Right lobe of liver (tissue), 4 donors: Measurements from ENCODE around the gene SLC25A47.

Source experiments
- POLR2A ChIP-seq: fragments of 450-650 bp; IDR thresholded peaks from one replicate; pipeline ENCODE4 v1.6.1; 2017; ENCODE audit warnings: antibody characterized with exemption, mild to moderate bottlenecking
- TF ChIP-seq, protein P1 (sequence below), 4 donors: fragments of 200-600 bp in 3 of 4; fragments of 450-650 bp in 1 of 4; IDR thresholded peaks; one replicate each; pipeline versions ENCODE4 v1.5.1 to v1.8.0; 2016 to 2022; ENCODE audit warnings: antibody characterized with exemption in 4 of 4, mild to moderate bottlenecking in 2 of 4
- donor health status: DM: no; HTN: no; CAD: no.
- donor health status: DM: no; HTN: no; CAD: no.
- donor health status: DM: no; HTN: yes; CAD: no.

DNA sequence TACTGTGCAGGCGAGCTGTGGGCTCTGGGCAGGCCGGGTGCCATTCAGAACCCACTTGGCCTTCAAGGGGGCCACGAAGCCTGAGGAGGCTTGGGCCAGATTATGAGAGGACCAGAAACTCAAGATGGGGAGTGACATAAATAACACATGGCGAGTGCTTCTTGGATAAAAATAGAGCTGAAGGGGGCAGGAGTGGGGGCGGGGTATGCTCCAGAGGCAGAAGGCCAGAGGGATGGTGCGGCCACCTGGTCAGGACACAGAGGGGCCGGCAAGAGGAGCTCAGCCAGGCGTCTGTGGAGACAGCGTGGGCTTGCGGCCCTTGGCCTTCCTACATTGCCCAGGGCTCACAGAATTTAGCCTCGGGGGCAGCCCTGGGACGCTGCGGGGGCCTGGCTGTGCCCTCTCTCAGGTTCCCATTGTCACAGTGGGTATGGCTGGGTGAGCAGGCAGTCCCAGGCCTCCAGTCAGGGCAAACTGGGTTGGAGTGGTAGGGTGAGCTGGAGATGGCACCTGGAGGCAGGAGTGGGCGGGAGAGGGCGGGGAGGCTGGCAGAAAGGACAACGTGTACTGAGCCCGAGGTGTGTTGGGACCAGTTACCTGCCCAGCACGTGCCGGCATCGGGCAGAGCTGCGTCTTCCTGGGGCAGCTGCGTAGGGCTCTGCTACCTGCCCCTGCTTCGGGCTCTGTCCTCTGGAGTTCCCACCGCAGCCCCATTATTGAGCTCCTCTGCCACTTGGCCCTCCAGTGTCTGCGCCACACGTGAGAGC, 9.5 kb upstream of the SLC25A47 start:
- TF ChIP-seq, protein P1, sequence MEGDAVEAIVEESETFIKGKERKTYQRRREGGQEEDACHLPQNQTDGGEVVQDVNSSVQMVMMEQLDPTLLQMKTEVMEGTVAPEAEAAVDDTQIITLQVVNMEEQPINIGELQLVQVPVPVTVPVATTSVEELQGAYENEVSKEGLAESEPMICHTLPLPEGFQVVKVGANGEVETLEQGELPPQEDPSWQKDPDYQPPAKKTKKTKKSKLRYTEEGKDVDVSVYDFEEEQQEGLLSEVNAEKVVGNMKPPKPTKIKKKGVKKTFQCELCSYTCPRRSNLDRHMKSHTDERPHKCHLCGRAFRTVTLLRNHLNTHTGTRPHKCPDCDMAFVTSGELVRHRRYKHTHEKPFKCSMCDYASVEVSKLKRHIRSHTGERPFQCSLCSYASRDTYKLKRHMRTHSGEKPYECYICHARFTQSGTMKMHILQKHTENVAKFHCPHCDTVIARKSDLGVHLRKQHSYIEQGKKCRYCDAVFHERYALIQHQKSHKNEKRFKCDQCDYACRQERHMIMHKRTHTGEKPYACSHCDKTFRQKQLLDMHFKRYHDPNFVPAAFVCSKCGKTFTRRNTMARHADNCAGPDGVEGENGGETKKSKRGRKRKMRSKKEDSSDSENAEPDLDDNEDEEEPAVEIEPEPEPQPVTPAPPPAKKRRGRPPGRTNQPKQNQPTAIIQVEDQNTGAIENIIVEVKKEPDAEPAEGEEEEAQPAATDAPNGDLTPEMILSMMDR (IDR thresholded peaks at IDR 0.05) = no peak
- TF ChIP-seq POLR2A = no peak
